Activated T-cell treated with anti-CD3 and anti-CD28 coated beads for 48 hours (primary cell): ENCODE results near the gene KMT2C.
"Not testable (repeated sequence)": the region's sequence is repeated elsewhere in the genome, so short reads cannot be mapped to it uniquely, and the experiment has no call there.

Experiments
- DNase-seq: peaks from one replicate; pipeline ENCODE4 v3.0.0-alpha.2; 2020; ENCODE audit warnings: low read depth

The KMT2C gene

GRCh38 chr7:152441810-152442209 is 6.0 kb upstream of the KMT2C start:
- not testable (repeated sequence) for DNase-seq

DNA sequence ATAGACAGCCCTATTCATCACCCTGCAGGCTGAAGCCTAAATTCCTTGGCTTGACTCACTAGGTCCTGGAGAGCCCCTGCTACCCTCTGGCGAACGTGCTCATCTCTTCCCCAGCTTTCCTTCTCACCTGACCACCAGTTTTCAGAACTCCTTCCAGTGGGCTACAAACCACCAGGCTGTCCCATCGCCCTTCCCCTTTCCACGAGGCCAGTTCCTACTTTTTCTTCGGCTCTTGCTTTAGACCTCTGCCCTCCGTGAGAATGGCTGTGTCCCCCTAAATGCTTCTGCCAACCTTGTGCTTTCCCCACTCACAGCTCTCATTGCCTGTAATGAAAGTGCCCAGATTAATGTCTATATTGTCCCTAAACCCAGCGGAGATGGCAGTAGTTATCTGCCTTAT is 5.4 kb upstream of the KMT2C start:
- not testable (repeated sequence) for DNase-seq

GRCh38 chr7:152438017-152438416 is 2.2 kb upstream of the KMT2C start:
- not testable (repeated sequence) for DNase-seq

DNA sequence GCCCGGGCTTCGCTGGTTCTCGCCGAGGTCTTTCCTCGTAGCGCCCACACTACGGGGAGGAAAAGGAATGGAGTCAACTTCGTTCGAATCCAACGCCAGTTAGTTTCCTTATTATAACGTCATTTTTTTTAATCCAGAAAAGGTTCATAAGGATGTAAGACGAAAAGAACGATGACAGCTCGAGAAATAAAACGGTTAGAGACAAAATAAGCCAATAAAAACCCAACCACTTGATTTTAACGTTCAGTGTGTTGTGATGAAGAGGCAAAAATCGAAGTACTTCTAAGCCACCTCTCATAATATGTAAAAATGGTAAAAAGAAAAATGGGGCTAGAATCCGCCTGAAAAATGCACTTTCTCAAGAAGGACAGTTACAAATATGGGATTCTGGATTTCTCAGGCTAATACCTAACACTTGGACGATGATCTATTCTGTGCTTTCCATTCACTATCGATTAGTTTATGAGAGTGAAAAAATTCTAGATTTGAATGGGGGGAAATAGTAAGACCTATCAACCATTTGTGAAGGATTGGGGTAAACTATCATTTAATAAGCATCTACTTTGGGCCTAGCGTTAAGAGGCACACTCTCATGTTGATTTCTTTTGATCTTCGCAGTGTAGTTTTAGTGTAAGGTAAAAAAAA is 1.2 kb upstream of the KMT2C start:
- DNase-seq: not testable (repeated sequence)

GRCh38 chr7:152436111-152436930 is 518 bp upstream of the KMT2C start:
- DNase-seq: peak; percentile 88

DNA sequence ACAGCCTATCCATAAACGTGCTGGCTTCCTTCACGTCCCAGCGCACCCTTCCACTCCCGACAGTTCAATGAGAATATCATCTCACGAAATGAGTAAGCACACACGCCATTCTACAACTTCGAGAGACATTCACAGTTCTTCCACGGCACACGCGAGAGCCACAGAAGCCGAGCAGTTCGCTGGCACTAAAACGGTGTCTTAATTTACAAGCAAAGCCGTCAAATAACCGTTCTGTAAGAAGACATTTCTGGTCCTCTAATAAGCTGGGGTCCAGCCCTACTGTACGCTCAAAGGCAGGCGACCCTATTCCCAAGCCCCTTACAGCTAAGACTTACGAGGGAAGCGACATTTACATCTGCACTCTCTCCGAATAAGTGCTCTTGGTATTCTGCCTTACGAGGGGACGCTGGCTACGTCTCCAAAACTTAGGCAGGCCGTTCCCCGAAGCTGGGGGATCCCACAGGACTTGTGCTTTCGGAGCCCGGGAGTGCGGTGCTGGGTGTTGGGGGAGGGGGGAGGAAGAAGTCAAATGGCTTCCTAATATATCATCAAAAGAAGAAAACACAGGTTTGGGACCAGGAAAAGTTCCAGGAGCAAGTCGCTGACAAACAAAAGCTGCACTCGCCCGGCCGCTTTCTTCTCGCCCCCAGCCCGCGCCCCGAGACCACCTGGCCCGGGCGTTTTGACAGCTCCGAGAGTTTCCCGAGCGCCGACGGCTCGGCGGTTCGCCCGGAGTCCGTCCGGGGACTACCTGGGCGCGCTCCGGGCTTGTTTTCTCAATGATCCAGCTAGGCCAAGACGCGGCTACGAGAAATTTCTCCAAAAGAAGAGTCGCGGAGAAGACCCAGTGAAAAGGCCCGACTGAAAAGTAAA is 1.1 kb downstream of the KMT2C start:
- DNase-seq: peak; percentile 27

DNA sequence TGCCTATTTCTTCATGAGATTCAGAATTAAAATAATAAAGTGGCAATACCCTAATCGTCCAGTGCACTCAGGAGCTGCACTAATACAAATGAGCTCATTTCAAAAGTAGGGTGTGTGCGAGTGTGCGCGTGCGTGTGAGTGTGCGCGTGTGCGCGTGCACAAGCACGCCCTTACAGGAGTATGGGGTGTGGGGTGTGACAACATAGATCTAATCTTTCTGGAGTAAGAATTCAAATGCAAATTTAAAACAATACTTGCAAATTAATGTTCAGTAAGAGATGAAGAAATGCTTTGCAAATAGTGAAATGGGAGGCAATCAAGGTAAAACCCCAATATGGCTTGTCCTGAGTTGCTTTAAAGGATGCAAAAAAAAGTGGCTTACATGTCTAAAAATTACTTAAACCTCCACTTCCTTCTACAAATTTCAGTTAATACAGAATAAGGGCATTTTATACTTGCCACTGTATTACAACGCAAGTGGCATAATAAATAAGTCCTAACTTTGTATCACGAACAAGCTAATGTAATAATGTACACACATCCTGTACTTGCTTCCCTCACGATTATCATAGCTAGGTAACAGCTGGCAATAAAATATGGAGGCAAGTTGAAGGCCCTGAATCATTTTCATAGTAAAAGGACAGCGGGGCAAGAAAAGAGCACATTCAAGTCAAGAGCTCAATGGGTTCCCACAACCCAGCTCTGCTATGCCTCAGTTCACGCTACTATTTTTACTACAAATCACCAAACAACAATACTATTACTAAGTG is 1.9 kb downstream of the KMT2C start:
- peak; percentile 50 for DNase-seq

GRCh38 chr7:152432735-152433134 is 3.1 kb downstream of the KMT2C start:
- DNase-seq: not testable (repeated sequence)

- no peak for DNase-seq
Measured at GRCh38 chr7:152430854-152431253, 4.9 kb downstream of the KMT2C start.

DNA sequence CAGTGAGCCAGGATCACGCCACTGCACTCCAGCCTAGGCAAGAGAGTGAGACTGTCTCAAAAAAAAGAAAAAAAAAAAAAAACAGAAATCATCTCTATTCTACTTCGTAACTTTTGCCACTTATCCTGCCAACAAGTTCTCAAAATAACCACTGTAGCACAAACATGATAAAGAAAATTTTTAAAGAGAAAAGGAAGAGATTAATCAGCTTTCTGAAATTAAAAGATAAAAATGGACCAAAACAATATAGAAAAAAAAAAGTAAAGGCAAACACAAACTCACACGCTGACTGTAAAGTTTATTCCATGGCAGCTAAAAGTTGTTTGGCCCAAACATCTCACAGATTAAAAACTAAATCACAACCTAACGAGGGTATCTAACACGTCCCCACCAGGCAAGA is 5.7 kb downstream of the KMT2C start:
- DNase-seq: not testable (repeated sequence)

GRCh38 chr7:152424348-152425108 is 11.3 kb downstream of the KMT2C start:
- peak; percentile 9 for DNase-seq

DNA sequence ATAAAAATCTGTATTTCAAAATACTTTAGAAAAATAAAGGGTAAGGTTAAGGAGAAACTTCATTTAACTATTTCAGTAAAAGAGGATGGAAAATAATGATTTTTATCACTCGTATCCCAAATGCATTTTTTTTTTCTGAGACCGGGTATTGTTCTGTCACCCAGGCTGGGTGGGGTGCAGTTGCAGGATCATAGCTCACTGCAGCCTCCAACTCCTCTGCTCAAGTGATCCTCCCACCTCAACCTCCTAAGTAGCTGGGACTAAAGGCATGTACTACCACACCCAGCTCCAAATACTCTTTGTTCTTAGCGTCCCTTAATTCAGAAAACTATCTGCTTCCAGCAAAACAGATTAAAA is 11.8 kb downstream of the KMT2C start:
- no peak for DNase-seq

DNA sequence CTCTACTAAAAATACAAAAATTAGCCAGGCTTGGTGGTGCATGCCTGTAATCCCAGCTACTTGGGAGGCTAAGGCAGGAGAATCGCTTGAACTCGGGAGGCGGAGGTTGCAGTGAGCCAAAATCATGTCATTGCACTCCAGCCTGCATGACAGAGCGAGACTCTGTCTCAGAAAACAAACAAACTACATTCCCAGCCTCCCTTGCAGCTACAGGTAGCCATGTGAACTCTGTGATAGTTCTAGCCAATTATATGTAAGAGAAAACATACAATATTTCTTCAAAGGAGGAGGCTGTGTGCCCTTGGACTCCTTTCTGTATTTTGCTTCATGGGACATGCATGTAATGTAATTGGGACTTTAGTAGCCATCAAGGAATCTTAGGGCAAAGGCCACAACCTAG is 12.6 kb downstream of the KMT2C start:
- not testable (repeated sequence) for DNase-seq

GRCh38 chr7:152420950-152421349 is 14.9 kb downstream of the KMT2C start:
- DNase-seq: not testable (repeated sequence)

DNA sequence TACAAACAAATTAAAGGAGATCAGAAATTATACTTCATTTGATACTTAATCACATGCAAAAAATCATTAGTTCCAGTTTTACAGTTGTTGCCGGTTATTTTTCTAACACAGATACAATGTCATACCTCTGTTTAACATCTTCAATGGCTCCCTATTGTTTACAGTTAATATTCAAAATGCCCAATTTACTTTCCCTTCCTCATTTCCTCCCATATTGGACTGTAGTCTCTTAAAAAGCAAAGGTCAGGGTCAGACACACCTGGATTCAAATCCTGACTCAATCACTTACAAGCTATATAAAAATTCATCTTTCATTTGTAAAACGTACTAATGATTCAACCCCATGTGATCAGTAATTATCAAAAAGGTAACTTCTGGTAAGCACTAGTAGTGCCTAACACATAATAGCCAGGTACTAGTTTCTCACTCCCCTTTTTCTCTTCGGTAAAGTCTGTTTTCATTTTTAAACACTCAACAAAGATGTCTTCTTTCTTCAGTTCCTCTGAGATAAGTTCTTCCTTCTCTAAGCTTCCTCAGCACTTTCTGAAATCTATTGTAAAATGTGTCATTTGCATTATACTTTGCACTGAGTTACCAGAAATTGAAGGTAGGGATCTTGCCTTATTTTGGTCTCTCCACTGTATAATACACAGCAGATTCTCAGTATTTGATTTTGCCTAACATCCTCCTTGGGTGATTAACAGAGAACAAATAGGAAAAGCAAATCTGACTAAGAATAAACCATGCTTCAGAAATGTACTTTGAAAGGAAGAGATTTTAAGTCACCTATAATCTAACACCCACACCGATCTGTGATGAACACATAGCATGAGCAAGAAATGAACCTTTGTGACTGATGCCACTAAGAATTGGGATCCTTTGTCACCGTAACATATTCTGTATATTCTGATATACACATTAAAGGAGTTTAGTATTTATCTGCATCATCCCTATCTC is 16.1 kb downstream of the KMT2C start:
- no peak for DNase-seq

DNA sequence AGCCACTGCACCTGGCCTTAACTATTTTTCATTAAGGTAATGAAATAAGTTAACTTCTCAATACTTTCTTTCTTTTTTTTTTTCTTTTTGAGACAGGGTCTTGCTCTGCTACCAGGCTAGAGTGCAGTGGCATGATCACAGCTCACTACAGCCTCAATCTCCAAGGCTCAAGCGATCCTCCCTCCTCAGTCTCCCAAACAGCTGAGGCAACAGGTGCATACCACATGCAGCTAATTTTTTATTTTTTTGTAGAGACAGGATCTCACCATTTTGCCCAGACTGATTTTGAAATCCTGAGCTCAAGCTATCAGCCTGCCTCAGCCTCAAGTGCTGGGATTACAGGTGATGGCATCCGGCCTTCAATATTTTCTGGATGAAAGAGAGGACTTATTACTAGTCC is 21.0 kb downstream of the KMT2C start:
- no peak for DNase-seq

DNA sequence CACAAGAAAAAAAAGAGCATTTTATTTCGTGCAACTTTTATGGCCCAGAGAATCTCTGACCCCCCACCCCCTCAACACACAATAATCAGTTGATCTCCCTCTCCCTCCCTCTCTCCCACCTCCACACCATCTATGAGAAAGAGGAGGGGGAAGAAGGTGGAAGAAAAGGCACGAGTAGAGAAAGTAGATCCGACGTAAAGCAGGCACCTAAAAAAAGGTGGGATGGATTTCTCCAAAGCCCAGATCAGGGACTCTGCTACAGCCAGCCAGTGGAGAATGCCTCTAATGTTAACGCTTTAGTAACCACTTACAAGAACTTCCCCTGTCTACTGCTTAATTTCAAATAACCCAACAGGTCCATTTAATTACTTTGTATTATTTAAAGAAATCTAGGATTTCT is 24.4 kb downstream of the KMT2C start:
- DNase-seq: no peak

DNA sequence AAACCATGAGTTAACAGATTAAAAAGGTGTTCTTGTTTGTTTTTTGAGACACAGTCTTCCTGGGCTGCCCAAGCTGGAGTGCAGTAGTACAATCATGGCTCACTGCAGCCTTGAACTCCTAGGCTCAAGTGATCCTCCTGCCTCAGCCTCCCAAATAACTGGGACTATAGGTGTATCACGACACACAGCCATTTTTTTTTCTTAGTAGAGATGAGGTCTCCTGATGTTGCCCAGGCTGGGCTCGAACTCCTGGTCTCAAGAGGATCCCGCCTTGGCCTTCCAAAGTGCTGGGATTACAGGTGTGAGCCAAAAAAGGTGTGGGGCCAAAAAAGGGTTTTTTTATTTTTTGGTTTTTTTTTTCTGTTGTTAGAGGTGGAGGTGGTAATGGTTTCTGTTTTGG is 29.3 kb downstream of the KMT2C start:
- no peak for DNase-seq

DNA sequence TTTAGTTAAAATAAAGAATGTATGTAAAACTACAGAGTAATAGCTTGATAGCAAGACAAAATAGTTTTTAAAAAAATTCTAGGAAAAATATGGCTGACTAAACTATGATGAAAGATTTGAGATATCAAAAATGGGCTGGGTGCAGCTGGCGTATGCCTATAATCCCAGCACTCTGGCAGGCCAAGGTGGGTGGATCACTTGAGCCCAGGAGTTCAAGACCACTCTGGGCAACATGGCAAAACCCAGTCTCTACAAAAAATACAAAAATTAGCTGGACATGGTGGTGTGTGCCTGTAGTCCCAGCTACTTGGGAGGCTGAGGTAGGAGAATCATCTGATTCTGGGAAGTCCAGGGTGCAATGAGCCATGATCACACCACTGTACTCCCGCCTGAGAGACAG is 29.8 kb downstream of the KMT2C start:
- not testable (repeated sequence) for DNase-seq

DNA sequence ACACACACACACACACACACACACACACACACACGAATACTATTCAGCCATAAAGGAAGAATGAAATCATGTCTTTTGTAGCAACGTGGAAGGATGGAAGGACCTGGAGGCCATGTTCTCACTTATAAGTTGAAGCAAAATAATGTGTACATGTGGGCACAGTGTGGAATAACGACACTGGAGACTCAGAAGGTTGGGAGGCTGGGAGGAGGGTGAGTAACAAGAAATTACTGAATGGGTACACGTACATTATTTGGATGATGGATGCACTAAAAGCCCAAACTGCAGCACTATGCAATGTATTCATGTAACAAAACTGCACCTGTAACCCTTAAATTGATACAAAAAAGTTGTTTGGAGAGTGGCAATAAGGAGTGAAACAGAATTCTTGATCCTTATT is 32.1 kb downstream of the KMT2C start:
- no peak for DNase-seq
